HG03575 (cell line): ENCODE results near the gene STH.

ENCODE experiments used
- ATAC-seq: cut with Tn5 transposase; IDR thresholded peaks from one replicate; pipeline ENCODE4 v1.9.1; 2021; ENCODE audit not compliant: unreplicated experiment, insufficient number of reproducible peaks, low FRiP score; ENCODE audit errors: extremely low read depth

Gene STH

DNA sequence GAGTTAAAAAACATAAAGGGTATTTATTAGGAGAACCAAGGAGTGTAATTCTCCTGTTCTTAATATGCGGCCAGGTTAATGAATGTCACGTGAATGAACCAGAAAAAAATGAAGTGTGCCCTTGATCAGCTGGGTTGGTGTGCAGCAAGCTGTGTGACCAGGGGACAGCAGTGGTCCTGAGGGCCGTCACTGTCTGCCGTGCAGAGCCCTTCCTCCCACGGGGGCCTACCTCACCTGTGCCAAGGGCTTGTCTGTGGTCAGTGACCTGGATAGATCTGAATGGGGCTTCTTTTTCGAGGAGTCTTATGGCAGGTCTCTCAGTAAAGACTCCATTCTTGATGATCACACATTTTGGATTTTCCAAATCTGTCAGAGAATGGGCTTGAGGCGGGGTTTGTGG lies 17.7 kb upstream of the STH start:
- no peak for ATAC-seq

DNA sequence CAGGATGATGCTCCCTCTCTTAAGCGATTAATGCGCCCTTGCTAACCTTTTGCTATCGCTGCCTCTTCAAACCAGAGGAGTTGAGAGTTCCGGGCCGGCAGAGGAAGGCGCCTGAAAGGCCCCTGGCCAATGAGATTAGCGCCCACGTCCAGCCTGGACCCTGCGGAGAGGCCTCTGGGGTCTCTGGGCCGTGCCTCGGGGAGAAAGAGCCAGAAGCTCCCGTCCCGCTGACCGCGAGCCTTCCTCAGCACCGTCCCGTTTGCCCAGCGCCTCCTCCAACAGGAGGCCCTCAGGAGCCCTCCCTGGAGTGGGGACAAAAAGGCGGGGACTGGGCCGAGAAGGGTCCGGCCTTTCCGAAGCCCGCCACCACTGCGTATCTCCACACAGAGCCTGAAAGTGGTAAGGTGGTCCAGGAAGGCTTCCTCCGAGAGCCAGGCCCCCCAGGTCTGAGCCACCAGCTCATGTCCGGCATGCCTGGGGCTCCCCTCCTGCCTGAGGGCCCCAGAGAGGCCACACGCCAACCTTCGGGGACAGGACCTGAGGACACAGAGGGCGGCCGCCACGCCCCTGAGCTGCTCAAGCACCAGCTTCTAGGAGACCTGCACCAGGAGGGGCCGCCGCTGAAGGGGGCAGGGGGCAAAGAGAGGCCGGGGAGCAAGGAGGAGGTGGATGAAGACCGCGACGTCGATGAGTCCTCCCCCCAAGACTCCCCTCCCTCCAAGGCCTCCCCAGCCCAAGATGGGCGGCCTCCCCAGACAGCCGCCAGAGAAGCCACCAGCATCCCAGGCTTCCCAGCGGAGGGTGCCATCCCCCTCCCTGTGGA lies 16.0 kb upstream of the STH start:
- no peak for ATAC-seq

DNA sequence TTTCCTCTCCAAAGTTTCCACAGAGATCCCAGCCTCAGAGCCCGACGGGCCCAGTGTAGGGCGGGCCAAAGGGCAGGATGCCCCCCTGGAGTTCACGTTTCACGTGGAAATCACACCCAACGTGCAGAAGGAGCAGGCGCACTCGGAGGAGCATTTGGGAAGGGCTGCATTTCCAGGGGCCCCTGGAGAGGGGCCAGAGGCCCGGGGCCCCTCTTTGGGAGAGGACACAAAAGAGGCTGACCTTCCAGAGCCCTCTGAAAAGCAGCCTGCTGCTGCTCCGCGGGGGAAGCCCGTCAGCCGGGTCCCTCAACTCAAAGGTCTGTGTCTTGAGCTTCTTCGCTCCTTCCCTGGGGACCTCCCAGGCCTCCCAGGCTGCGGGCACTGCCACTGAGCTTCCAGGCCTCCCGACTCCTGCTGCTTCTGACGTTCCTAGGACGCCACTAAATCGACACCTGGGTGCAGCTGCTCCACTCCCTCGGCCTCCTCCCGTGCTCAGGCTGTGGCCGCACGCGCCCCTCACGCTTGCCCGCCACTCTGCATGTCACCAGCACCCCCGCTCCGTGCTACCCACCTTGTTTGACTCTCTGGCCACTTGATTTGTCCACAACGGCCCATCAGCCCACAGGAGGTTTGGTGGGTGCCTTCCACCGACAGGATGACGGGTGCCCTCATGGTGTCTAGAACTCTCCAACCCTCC lies 15.3 kb upstream of the STH start:
- no peak for ATAC-seq

DNA sequence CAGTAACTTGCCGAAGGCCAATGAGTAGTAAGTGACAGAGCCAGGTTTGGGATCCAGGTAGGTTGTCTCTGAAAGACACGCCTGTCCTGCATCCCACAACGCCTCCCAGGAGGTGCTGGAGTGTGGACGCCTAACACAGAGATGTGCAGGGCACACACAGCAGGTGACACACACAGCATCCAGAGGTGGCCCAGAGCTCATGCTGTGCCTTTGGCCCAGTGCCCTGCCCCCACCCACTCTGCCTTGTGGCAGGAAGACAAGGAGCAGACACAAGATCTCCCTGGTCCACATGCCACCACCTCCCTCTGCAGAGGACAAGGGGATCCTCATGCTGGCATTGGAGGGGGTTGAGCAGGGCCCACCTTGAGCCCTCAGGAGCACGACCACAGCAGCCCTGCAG lies 14.7 kb upstream of the STH start:
- no peak for ATAC-seq

DNA sequence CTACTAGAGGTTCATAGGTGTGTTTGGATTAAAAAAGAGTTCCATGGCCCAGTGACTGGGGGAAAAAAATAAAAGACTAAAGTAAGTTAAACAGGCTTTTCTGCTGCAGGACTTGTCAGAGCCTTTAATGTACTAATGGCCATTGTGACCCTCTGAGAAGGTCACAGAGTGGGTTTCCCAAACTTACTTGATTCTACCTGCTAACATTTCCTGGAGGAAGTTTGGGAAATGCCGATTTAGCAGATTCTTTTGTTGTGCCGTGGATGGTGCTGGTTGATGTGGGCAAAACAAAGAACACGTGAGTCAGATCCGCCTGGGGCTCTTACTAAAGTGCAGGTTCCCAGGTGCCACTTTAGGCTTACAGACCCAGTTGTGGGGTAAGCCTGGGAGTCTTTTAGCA lies 13.6 kb upstream of the STH start:
- no peak for ATAC-seq

DNA sequence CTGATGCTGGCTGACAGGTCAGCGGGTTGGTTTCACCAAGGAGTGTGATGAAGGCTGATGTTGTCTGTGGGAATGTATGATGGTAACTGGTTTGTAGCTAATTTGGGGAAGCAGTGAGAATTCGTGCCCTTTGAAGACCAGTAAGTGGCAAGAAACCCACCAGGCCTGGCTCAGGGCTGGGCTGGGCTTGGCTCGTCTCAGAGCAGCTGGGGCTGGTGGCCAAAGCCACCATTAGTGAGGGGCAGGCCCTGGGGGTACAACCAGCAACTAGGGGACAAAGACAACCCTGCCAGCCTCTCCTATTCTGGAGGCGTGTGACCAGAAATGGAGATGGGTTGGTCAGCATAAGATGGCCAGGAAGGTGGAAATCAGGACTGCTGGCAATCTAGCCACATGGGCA lies 13.0 kb upstream of the STH start:
- ATAC-seq: no peak

DNA sequence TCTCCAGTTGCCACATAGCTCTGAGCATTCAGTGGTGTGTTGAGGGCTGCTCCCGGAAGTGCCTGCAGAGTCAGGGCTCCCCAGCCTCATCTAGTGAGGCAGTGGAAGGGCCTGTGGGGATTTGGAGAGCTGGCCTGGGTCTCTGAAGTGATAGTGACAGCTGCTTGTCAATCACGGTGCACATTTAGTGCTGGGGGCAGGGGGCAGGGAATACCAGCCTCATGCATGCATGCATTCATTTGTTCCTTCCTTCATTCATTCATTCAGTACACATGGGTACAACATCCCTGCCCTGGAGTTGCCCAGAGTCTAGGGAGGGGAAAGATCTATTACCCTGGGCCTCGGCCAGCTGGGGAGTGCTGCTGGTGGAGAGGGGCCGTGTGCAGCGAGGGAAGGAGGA lies 11.3 kb upstream of the STH start:
- no peak for ATAC-seq

DNA sequence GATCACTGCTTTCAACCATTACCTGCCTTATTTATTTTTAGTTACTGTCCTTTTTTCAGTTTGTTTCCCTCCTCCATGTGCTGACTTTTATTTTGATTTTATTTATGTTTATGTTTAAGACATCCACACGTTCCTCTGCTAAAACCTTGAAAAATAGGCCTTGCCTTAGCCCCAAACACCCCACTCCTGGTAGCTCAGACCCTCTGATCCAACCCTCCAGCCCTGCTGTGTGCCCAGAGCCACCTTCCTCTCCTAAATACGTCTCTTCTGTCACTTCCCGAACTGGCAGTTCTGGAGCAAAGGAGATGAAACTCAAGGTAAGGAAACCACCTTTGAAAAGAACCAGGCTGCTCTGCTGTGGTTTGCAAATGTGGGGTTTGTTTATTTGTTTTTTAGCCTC lies 9.3 kb upstream of the STH start:
- ATAC-seq: no peak

DNA sequence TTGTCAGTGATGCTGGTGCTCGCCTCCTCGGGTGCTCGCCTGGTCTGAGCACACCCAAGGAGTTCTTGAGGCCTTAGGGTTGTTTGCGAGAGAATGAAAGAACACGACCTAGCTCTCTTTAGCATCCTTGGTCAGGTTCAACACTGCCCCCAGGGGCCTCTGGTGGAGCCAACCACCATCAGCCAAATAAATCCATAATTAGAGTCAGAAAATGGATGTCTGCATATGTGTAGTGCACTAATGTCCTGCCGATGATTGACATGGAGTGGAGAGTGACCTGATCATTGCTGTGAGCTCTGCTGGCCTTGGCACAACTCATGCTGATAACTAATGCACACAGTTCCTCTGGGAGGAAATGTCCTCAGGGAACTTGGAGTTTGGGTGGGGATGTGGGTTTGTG lies 8.2 kb upstream of the STH start:
- ATAC-seq: no peak

DNA sequence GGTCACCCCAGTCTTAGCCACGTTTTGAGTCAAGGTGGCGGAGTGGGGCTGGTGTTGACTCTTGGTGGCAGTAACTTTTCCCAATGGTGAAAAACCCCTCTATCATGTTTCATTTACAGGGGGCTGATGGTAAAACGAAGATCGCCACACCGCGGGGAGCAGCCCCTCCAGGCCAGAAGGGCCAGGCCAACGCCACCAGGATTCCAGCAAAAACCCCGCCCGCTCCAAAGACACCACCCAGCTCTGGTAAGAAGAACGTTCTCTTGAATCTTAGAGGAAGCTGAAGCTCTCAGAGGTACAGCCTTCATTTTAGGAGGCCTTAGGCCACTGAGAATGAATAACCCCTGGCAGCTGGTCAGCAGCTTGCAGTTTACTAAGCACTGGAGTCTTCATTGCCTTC lies 7.7 kb upstream of the STH start:
- no peak for ATAC-seq

DNA sequence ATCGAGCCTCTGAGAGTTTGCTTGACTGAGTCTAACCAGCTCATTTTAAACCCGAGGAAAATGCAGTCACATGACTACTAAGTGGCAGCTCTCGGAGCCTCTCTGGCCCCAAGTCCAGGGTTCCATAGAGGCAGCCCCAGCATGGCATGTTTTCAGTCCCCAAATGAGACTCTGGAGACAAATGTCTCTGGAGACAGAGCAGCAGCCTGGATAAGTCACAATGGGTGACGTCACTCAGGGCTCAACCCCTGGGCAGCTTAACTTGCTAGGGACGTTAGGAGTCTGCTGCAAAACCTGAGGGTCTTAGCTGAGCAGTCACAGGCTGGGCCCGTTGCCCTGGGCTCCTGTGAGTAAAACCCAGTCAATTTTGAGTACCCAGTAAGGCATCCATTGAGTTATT lies 6.9 kb upstream of the STH start:
- no peak for ATAC-seq

DNA sequence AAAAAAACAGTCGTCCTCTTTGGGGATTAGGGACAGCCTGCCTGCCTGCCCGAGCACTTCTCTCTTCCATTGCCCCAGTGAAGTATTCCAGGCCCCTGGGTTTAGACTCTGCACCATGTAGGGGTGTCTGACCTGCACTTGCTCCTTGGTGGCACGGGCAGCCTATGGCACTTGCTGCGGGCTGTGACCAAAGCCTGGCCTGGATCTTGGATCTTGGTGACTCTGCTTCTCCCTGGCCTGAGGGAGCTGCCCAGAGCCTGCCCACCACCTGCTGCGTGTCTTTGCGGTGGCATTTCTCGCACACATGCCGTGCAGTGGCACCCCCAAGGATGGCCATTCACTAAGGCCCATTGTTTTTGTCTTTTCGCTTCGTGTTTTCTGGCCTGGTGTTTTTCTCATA lies 6.1 kb upstream of the STH start:
- no peak for ATAC-seq

DNA sequence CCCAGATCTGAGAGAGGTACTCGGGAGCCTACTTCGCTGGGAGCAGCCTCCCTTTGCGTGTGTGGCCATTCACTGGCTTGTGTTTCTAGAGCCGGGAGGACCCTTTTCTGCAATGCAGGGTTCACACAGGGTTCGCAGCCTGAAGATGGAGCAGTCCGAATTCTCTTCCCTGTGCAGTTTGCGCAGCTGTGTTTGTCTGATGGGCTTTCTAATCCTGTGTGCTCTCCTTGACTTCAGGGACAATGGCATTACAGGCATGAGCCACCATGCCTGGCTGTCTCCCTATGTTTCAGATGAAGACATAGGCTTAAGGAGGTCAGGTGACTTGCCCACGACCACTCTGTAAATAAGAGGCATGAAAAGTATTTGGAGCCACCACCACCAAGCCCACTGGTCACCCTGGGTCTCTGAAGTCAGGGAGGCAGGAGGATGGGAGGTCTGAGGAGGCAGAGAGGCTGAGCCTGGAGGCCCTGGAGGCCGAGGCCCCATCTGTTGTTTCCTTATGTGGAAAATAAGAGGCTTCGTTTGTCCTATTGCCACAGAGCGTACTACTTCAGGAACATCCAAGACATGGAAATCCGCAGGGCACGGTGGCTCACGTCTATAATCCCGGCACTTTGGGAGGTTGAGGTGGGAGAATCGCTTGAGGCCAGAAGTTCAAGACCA lies 5.0 kb upstream of the STH start:
- no peak for ATAC-seq

DNA sequence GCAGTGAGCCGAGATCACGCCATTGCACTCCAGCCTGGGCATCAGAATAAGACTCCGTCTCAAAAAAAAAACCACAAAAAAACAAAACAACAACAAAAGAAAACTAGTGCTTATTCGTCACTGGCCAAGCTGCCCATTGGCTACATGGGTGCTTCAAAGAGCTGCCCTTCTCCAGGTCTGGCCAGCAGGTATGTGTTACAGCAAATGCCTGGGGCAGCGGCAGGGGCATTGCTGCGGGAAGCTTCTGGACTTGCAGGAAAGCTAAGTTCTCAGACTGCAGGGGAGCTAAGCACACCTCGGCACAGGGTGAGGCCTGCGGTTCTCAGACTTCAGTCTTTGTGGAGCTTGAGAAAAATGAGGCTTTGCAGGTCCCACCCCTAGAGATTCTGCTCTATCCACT lies 4.1 kb upstream of the STH start:
- no peak for ATAC-seq

DNA sequence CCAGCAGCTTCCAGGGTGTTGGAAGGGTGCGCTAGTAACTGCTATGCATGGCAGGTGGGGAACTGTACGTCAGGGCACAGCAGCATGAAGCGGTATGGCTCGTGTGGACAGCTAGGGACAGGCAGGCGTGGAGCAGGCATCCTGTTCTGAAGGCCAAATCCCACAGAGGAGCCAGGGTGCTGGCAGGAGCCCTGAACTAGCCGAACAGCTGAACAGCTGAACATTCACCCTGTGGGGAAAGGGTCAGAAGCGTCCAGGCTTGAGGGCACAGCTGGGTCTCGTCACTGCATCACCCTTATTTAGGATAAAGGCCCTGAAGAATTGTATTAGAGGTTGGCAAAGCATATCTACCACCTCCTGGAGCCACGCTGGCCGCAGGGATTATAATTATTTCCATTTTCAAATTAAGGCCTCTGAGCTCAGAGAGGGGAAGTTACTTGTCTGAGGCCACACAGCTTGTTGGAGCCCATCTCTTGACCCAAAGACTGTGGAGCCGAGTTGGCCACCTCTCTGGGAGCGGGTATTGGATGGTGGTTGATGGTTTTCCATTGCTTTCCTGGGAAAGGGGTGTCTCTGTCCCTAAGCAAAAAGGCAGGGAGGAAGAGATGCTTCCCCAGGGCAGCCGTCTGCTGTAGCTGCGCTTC lies 3.3 kb upstream of the STH start:
- no peak for ATAC-seq

DNA sequence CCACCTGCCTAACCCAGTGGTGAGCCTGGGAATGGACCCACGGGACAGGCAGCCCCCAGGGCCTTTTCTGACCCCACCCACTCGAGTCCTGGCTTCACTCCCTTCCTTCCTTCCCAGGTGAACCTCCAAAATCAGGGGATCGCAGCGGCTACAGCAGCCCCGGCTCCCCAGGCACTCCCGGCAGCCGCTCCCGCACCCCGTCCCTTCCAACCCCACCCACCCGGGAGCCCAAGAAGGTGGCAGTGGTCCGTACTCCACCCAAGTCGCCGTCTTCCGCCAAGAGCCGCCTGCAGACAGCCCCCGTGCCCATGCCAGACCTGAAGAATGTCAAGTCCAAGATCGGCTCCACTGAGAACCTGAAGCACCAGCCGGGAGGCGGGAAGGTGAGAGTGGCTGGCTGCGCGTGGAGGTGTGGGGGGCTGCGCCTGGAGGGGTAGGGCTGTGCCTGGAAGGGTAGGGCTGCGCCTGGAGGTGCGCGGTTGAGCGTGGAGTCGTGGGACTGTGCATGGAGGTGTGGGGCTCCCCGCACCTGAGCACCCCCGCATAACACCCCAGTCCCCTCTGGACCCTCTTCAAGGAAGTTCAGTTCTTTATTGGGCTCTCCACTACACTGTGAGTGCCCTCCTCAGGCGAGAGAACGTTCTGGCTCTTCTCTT lies 2.6 kb upstream of the STH start:
- no peak for ATAC-seq

DNA sequence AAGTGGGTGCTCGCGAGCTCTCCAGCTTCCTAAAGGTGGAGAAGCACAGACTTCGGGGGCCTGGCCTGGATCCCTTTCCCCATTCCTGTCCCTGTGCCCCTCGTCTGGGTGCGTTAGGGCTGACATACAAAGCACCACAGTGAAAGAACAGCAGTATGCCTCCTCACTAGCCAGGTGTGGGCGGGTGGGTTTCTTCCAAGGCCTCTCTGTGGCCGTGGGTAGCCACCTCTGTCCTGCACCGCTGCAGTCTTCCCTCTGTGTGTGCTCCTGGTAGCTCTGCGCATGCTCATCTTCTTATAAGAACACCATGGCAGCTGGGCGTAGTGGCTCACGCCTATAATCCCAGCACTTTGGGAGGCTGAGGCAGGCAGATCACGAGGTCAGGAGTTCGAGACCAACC lies 1.9 kb upstream of the STH start:
- no peak for ATAC-seq

DNA sequence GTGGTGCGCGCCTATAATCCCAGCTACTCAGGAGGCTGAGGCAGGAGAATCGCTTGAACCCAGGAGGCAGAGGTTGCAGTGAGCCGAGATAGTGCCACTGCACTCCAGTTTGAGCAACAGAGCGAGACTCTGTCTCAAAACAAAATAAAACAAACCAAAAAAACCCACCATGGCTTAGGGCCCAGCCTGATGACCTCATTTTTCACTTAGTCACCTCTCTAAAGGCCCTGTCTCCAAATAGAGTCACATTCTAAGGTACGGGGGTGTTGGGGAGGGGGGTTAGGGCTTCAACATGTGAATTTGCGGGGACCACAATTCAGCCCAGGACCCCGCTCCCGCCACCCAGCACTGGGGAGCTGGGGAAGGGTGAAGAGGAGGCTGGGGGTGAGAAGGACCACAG lies 1.4 kb upstream of the STH start:
- no peak for ATAC-seq

DNA sequence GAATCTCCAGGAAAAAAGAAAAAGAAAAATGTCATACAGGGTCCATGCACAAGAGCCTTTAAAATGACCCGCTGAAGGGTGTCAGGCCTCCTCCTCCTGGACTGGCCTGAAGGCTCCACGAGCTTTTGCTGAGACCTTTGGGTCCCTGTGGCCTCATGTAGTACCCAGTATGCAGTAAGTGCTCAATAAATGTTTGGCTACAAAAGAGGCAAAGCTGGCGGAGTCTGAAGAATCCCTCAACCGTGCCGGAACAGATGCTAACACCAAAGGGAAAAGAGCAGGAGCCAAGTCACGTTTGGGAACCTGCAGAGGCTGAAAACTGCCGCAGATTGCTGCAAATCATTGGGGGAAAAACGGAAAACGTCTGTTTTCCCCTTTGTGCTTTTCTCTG lies 845 bp downstream of the STH start:
- no peak for ATAC-seq
